Mesenchymal stem cell (in vitro differentiated cells and primary cell): ENCODE measurements around the gene INPP5A.
"Not testable (repeated sequence)": the region's sequence is repeated elsewhere in the genome, so short reads cannot be mapped to it uniquely, and the experiment has no call there.

ENCODE experiments used
- DNase-seq: peaks from one replicate; pipeline ENCODE4 v3.0.0-alpha.2; 2013
- H2AFZ ChIP-seq: one replicate; pipeline ENCODE4 v1.6.1; 2013; ENCODE audit warnings: low read depth, mild to moderate bottlenecking, control low read depth, inconsistent platforms, low read length, moderate library complexity
- H2AK5ac ChIP-seq: 2 replicates; pipeline ENCODE4 v1.6.1; 2013; ENCODE audit warnings: low read length, moderate library complexity, mild to moderate bottlenecking, inconsistent platforms; ENCODE audit not compliant: severe bottlenecking
- H2BK120ac ChIP-seq: one replicate; pipeline ENCODE4 v1.6.1; 2013; ENCODE audit warnings: low read depth, mild to moderate bottlenecking, inconsistent platforms, low read length, moderate library complexity
- H2BK12ac ChIP-seq, 2 experiments: one replicate each; pipeline ENCODE4 v1.6.1; 2013; ENCODE audit warnings: inconsistent platforms in 2 of 2, low read length in 2 of 2, mild to moderate bottlenecking in 2 of 2, moderate library complexity in 2 of 2, control low read depth in 1 of 2
- H2BK15ac ChIP-seq: one replicate; pipeline ENCODE4 v1.6.1; 2013; ENCODE audit warnings: mild to moderate bottlenecking, low read depth, inconsistent platforms; ENCODE audit not compliant: poor library complexity, severe bottlenecking
- H2BK5ac ChIP-seq: 2 replicates; pipeline ENCODE4 v1.6.1; 2013; ENCODE audit warnings: low read depth, mild to moderate bottlenecking, low read length, control low read depth, inconsistent platforms; ENCODE audit not compliant: poor library complexity, severe bottlenecking
- H3K14ac ChIP-seq, 2 experiments: one replicate each; pipeline ENCODE4 v1.6.1; 2013; ENCODE audit warnings: inconsistent platforms in 2 of 2, low read length in 2 of 2, control low read depth in 1 of 2, mild to moderate bottlenecking in 1 of 2, moderate library complexity in 1 of 2
- H3K18ac ChIP-seq, 2 experiments: one replicate each; pipeline ENCODE4 v1.6.1; 2013; ENCODE audit warnings: inconsistent platforms in 2 of 2, low read length in 2 of 2, control low read depth in 1 of 2, low read depth in 1 of 2, mild to moderate bottlenecking in 1 of 2
- H3K23ac ChIP-seq, 2 experiments: one replicate each; pipeline ENCODE4 v1.6.1; 2013; ENCODE audit warnings: inconsistent platforms in 2 of 2, low read length in 2 of 2, mild to moderate bottlenecking in 2 of 2, moderate library complexity in 2 of 2, control low read depth in 1 of 2
- H3K27ac ChIP-seq: 2 replicates; pipeline ENCODE4 v1.5.1; 2013; ENCODE audit warnings: mild to moderate bottlenecking, moderate library complexity, low read length, control low read depth, inconsistent platforms; ENCODE audit not compliant: poor library complexity, severe bottlenecking
- H3K27me3 ChIP-seq, 2 experiments: 2 replicates each; pipeline versions ENCODE4 v1.6.1 to v1.7.0; 2013; ENCODE audit warnings: low read length in 2 of 2, mild to moderate bottlenecking in 2 of 2, moderate library complexity in 2 of 2, control low read depth in 1 of 2, inconsistent platforms in 1 of 2; ENCODE audit not compliant: control insufficient read depth in 1 of 2, insufficient read depth in 1 of 2
- H3K36me3 ChIP-seq, 2 experiments: 2 replicates each; pipeline versions ENCODE4 v1.6.1 to v1.7.0; 2013; ENCODE audit warnings: low read length in 2 of 2, control low read depth in 1 of 2, inconsistent platforms in 1 of 2, low read depth in 1 of 2, mild to moderate bottlenecking in 1 of 2; ENCODE audit not compliant: insufficient read depth in 2 of 2, control insufficient read depth in 1 of 2
- H3K4ac ChIP-seq, 2 experiments: one replicate each; pipeline ENCODE4 v1.6.1; 2013; ENCODE audit warnings: inconsistent platforms in 2 of 2, low read length in 2 of 2, mild to moderate bottlenecking in 2 of 2, moderate library complexity in 2 of 2, control low read depth in 1 of 2, low read depth in 1 of 2
- H3K4me1 ChIP-seq: 2 replicates; pipeline ENCODE4 v1.6.1; 2013; ENCODE audit warnings: low read depth, low read length, control low read depth; ENCODE audit not compliant: control insufficient read depth, insufficient read depth
- H3K4me2 ChIP-seq: 2 replicates; pipeline ENCODE4 v1.6.1; 2013; ENCODE audit warnings: low read length, mild to moderate bottlenecking, inconsistent platforms; ENCODE audit not compliant: poor library complexity, severe bottlenecking
- H3K4me3 ChIP-seq, 2 experiments: 2 replicates each; pipeline versions ENCODE4 v1.5.1 to v1.7.0; 2013; ENCODE audit warnings: low read length in 2 of 2, mild to moderate bottlenecking in 2 of 2, control low read depth in 1 of 2, low read depth in 1 of 2; ENCODE audit not compliant: insufficient read depth in 1 of 2
- H3K79me1 ChIP-seq: replicated peaks from 2 replicates; pipeline ENCODE4 v1.6.1; 2013; ENCODE audit warnings: mild to moderate bottlenecking, control low read depth, low read length, inconsistent platforms; ENCODE audit not compliant: poor library complexity, severe bottlenecking
- H3K9ac ChIP-seq: 2 replicates; pipeline ENCODE4 v1.7.0; 2013; ENCODE audit warnings: mild to moderate bottlenecking, low read length, moderate library complexity
- H3K9me3 ChIP-seq: 2 replicates; pipeline ENCODE4 v1.7.0; 2013; ENCODE audit warnings: mild to moderate bottlenecking, low read length; ENCODE audit not compliant: control insufficient read depth
- H4K8ac ChIP-seq: one replicate; pipeline ENCODE4 v1.6.1; 2013; ENCODE audit warnings: inconsistent platforms, mild to moderate bottlenecking, low read length, moderate library complexity
- H4K91ac ChIP-seq: one replicate; pipeline ENCODE4 v1.6.1; 2013; ENCODE audit warnings: mild to moderate bottlenecking, low read length, inconsistent platforms
- WGBS: methylation state at CpG from one replicate; pipeline ENCODE4 v1.1.7; 2013; ENCODE audit warnings: mixed read lengths; 5-methylcytosine and 5-hydroxymethylcytosine counted together

INPP5A gene

DNA sequence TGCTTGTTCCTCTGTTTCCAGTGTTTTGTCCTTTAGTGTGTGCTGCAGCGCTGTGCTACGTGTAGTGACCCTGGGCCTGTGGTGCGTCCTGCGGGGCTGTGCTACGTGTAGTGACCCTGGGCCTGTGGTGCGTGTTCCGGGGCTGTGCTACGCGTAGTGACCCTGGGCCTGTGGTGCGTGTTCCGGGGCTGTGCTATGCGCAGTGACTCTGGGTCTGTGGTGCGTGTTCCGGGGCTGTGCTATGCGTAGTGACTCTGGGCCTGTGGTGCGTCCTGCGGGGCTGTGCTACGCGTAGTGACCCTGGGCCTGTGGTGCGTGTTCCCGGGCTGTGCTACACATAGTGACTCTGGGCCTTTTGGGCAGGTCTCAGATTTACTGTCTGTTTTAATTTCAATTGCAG is 60.1 kb downstream of the INPP5A start:
- Histone ChIP-seq H3K4ac (no peak overlapping the region), H3K36me3 (peaks cover 0 to 4% of the 10 kb centered on the region in 2 experiments), H2AFZ (no peak overlapping the region), H3K9ac (no peak overlapping the region), H3K4me2 (no peak overlapping the region), H2BK120ac (no peak overlapping the region), H2BK5ac (no peak overlapping the region), H3K23ac (no peak overlapping the region), H3K9me3 (peaks cover 12% of the 10 kb centered on the region), H2BK12ac (no peak overlapping the region), H3K27me3 (no peaks in the 10 kb centered on the region), H3K14ac (no peak overlapping the region), H4K8ac (no peak overlapping the region), H3K79me1 (peaks cover 43% of the 10 kb centered on the region), H3K27ac (no peak overlapping the region), H3K4me3 (no peak overlapping the region), H4K91ac (no peak overlapping the region), H2AK5ac (no peak overlapping the region), H3K4me1 (peaks cover 18% of the 10 kb centered on the region), H2BK15ac (no peak overlapping the region), H3K18ac (peak overlapping the region in 1 of 2 experiments; percentile 31)
- WGBS = 95% methylated on average over 21 of the region's 21 CpGs
- DNase-seq = no peak

DNA sequence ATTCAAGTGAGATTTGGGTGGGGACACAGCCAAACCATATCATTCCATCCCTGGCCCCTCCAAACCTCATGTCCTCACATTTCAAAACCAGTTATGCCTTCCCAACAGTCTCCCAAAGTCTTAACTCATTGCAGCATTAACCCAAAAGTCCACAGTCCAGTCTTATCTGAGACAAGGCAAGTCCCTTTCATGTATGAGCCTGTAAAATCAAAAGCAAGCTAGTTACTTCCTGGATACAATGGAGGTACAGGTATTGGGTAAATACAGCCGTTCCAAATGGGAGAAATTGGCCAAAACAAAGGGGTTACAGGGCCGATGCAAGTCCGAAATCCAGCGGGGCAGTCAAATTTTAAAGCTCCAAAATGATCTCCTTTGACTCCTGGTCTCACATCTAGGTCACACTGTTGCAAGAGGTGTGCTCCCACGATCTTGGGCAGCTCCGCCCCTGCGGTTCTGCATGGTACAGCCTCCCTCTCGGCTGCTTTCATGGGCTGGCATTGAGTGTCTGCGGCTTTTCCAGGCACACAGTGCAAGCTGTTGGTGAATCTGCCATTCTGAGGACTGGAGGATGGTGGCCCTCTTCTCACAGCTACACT is 61.5 kb downstream of the INPP5A start:
- not testable (repeated sequence) for H3K27me3 ChIP-seq, H3K4me3 ChIP-seq, H4K91ac ChIP-seq, DNase-seq, H3K9ac ChIP-seq, H3K36me3 ChIP-seq, H2BK15ac ChIP-seq, H2BK12ac ChIP-seq, H3K14ac ChIP-seq, H3K27ac ChIP-seq, H4K8ac ChIP-seq, H2AFZ ChIP-seq, H3K4ac ChIP-seq, H3K4me2 ChIP-seq, H2AK5ac ChIP-seq, H3K23ac ChIP-seq, H2BK120ac ChIP-seq, H3K18ac ChIP-seq, H2BK5ac ChIP-seq
- peaks cover 39% of the 10 kb centered on the region for H3K79me1 ChIP-seq
- H3K4me1 ChIP-seq = peaks cover 18% of the 10 kb centered on the region
- 94% methylated on average over 9 of the region's 9 CpGs for WGBS
- peaks cover 12% of the 10 kb centered on the region for H3K9me3 ChIP-seq

DNA sequence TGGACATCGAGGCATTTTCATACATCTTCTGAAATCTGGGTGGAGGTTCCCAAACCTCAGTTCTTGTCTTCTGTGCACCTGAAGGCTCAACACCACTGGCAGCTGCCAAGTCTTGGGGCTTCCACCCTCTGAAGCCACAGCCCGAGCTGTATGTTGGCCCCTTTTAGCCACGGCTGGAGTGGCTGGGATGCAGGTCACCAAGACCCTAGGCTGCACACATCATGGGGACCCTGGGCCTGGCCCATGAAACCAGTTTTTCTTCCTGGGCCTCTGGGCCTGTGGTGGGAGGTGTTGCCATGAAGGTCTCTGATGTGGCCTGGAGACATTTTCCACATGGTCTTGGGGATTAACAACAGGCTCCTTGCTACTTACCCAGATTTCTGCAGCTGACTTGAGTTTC is 62.1 kb downstream of the INPP5A start:
- Histone ChIP-seq H3K9ac (no peak overlapping the region), H3K14ac (no peak overlapping the region), H4K8ac (no peak overlapping the region), H3K79me1 (peaks cover 36% of the 10 kb centered on the region), H3K4ac (no peak overlapping the region), H3K9me3 (peaks cover 12% of the 10 kb centered on the region), H3K18ac (no peak overlapping the region), H4K91ac (no peak overlapping the region), H3K27ac (no peak overlapping the region), H3K4me1 (peaks cover 14% of the 10 kb centered on the region), H2BK5ac (no peak overlapping the region), H3K23ac (no peak overlapping the region), H3K36me3 (no peaks in the 10 kb centered on the region), H2BK15ac (no peak overlapping the region), H2BK120ac (no peak overlapping the region), H3K27me3 (no peaks in the 10 kb centered on the region), H3K4me3 (no peak overlapping the region), H2AFZ (no peak overlapping the region), H3K4me2 (no peak overlapping the region), H2BK12ac (no peak overlapping the region), H2AK5ac (no peak overlapping the region)
- WGBS = 94% methylated on average over 3 of the region's 3 CpGs
- no peak for DNase-seq

DNA sequence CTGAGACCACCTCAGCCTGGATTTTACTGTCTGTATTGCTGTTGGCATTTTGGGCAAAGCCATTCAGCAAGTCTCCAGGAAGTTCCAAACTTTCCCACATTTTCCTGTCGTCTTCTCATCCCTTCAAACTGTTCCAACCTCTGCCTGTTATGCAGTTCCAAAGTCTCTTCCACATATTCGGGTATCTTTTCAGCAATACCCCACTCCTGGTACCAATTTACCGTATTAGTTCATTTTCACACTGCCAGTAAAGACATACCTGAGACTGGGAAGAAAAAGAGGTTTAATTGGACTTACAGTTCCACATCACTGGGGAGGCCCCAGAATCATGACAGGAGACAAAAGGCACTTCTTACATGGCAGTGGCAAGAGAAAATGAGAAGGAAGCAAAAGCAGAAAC is 62.8 kb downstream of the INPP5A start:
- Histone ChIP-seq H3K9ac (no peak overlapping the region), H2BK12ac (no peak overlapping the region), H2AK5ac (no peak overlapping the region), H3K4ac (no peak overlapping the region), H3K36me3 (no peaks in the 10 kb centered on the region), H2BK5ac (no peak overlapping the region), H3K79me1 (peaks cover 34% of the 10 kb centered on the region), H3K27me3 (no peaks in the 10 kb centered on the region), H3K18ac (no peak overlapping the region), H2BK15ac (no peak overlapping the region), H3K4me3 (no peak overlapping the region), H3K4me2 (no peak overlapping the region), H2AFZ (no peak overlapping the region), H2BK120ac (no peak overlapping the region), H3K27ac (no peak overlapping the region), H3K4me1 (peaks cover 14% of the 10 kb centered on the region), H4K8ac (no peak overlapping the region), H3K9me3 (peaks cover 12% of the 10 kb centered on the region), H3K23ac (no peak overlapping the region), H4K91ac (no peak overlapping the region), H3K14ac (no peak overlapping the region)
- 85% methylated on average over 2 of the region's 3 CpGs for WGBS
- no peak for DNase-seq
